NCI-H1436 (cell line): ENCODE measurements around the gene KIF4A.
"Not testable (repeated sequence)": the region's sequence is repeated elsewhere in the genome, so short reads cannot be mapped to it uniquely, and the experiment has no call there.

Source experiments
- DNase-seq: peaks from one replicate; lab custom pipeline; 2025; lab: John Stamatoyannopoulos, UW

Gene KIF4A

DNA sequence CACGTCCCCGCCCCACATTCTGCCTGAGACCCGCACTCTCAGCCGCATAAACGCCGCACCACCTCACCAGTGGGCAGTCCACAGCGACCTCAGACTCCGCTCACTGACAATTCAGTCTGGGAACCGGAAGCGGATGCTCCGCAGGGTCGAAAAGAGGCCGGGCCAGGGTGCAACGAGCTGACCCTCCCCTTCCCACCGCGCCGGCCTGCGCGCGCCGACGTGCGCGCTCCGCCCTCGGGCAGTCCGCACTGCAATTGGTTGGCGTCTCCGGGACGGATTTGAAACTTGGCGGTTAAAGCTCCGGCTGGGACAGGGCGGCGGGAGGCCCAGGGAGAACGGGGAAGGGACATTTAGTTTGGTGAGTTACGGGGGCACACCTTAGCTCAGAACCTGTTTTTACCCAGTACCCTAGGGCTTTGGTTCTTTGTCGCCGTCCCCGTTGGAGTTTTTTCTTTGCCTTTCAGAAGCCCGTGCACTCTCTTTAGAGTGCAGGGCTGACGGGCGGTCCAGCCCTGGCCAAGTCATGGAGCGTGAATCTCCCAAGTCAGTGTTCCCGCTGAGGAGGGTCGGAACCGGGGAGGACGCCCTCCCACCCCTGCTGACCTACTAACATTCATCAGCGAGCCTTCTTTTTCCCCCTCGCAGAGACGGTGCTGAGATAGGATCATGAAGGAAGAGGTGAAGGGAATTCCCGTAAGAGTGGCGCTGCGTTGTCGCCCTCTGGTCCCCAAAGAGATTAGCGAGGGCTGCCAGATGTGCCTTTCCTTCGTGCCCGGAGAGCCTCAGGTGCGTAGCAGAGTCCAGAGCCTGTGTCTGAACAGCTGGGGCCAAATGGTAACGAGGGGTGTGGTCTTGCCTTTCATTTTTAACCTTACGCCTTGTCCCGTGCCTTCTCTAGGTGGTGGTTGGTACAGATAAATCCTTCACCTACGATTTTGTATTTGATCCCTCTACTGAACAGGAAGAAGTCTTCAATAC is at the start of gene KIF4A, which contains the start of gene PDZD11:
TSS of gene KIF4A (plus strand) at position 312 of the 978 bp plus-strand sequence. CDS start at position 667, 355 bp downstream.
TSS of gene PDZD11 (minus strand) at position 135 of the 978 bp plus-strand sequence. CDS start 586 bp downstream, outside the sequence.
- peak; percentile 80 for DNase-seq

DNA sequence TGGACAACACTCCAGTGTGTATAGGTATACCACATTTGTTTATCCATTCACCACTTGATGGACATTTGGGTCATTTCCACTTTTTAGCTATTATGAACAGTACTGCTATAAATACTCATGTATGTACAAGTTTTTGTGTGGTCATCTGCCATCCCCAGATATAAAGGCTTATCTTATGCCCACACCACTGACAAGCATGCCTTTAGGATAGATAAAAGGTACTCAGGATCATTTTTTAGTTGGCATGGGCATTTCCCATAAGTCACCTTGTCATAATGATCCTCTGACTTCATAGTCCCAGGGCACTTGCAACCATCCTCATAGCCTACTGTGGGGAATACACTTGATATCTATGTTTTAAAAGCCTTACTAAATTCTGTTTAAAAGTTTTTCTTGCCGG is 49.2 kb upstream of the KIF4A start:
- no peak for DNase-seq

DNA sequence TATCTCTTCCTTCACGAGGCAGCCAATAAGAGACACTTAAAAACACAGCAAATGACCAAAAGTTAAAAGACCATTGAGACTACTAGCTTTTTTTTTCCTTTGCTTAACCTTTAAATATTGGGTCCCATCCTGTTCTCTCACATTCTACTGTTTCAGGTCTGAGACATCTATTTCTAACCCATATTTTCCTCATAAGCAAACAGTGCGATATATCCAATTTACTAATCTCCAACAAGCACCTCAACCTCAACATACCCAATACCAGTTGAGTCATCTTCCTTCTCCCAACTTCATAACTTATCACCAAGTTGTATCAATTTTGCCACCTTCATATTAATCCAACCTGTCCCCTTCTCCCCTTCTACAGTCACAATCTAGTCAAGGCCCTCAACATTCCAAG is 48.4 kb upstream of the KIF4A start:
- no peak for DNase-seq

- not testable (repeated sequence) for DNase-seq
These were observed 46.3 kb upstream of the KIF4A start for GRCh38 chrX:70243601-70244000.

GRCh38 chrX:70244881-70245280 is 45.0 kb upstream of the KIF4A start:
- no peak for DNase-seq

- DNase-seq: no peak
These were observed 42.7 kb upstream of the KIF4A start for GRCh38 chrX:70247252-70247651.

- DNase-seq: no peak
These were observed 37.4 kb upstream of the KIF4A start for GRCh38 chrX:70252491-70252890.

GRCh38 chrX:70253377-70254062 is 36.4 kb upstream of the KIF4A start:
- DNase-seq: peak; percentile 36

DNA sequence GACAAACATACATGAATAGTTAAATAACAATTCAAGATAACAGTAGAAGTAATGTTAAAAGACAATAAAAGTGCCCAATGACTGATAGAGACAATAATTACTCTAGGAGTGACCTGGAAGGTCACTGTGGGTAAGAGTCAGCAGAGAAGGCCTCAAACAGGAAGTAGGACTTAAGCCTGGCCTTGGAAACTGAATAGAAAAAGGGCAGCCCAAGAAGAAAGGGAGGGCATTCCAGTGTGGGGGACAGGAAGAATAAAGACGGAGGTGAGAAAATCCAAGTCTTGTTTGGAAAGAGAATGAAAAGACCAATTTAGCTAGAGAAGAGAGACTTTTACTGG is 35.9 kb upstream of the KIF4A start:
- DNase-seq: no peak

- DNase-seq: no peak
These were observed 35.0 kb upstream of the KIF4A start for GRCh38 chrX:70254909-70255308.

DNA sequence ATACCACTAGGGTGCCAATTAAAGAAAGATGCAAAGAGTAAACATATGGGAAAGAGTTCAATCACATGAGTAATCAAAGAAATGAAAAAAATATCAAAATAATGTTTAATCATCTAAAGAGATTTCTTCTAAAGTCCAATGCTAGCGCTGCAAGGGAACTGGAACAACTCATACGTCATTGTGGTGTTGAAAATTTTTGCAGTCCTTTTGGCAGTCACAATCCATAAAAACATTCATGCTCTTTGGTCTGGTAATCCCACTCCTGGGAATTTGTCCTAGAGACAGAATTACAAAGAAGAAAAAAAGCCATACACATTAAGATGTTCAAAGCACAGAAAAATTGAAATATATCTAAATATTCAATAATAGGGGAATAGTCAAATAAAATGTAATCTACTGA is 34.5 kb upstream of the KIF4A start:
- no peak for DNase-seq

DNA sequence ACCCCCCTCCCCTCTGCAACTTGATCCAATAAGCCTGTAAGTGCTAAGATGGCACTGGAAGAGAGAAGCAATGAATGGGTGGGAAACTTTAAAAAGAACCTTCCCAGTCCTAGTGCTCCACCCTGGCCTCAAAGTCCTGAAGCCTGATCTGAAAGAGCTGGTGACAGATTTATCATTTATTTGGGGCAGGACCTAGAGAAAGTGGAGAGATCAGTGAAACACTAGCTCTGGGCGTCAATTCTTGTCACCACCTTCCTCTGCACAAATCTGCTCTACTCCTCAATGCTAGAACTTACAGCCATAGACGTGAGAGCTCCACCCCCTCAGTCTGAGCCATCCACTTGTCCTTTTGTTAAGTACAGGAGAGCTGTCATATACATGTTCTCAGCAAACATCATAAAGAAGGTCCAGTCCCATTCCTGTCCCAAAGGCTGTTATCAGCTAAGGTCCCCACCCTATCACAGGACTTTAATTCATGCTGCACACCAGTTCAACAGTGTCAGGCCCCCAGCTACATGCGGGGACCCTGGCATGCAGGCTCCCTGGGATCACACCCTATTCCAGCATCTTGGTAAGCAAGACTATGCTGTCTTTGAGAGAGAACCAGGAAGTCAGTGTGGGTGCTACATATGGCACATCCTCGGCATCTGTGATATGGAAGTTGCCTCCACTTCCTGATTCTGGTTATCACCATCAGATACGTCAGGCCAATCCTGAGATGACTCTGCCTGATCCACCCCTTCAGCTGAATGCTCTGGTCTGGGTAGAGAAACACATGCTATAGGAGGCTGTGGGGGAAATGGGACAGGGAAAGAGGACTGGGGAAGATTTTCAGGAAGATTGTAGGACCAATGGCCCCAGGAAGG is 32.2 kb upstream of the KIF4A start:
- DNase-seq: no peak

DNA sequence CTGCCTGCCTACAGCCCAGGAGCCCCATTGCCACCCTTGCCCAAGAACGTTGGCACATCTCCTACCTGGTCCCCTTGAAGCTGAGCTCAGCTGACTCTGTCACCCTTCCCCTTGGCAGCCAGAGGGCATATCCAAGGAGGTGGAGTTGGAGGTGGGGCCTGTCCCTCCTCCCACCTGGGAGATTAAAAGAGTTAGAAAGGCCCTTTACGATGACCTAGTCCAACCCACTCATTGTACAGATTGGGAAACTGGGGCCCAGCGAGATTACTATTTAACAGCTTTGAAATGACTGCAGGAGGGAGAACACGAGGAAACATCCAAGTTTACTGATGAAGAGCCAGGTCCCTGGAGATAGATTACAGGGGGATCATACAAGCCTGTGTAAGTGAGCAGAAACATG is 29.8 kb upstream of the KIF4A start, which contains the start of gene P2RY4:
TSS of gene P2RY4 (minus strand) at position 101 of the 400 bp plus-strand sequence. CDS start 580 bp downstream, outside the sequence.
- no peak for DNase-seq

DNA sequence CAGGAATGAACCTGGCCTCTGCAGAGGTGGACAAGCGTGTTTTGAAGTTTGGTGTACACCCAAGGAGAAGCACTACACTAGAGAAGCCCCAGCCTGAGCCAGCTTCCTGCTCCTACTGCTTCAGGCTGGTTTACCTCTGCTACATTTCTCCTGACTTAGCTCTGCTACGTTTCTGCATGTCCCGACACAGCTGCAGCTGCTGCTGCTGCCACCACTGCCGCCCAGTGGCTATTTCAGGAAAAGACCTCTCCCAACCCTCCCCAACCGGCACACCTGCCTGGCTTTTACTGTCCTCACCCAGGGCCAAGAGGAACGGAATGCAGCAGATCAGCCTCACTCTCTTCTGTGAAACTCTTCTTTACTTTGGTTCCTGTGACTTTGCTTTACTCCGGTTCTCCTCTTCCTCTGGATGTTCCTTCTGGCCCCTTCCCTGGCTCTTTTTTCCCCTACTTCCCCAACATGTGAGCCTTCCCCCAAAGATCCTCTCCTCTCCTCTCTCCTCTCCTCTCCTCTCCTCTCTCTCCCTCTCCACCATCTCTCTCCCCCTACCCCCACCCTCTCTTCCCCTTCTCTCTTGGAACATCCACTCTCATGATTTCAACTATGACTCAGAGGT is 26.8 kb upstream of the KIF4A start:
- DNase-seq: peak; percentile 68

- no peak for DNase-seq
These were observed 25.1 kb upstream of the KIF4A start for GRCh38 chrX:70264784-70265183.

- DNase-seq: no peak
These were observed 21.9 kb upstream of the KIF4A start, which contains the start of gene ARR3 for GRCh38 chrX:70268034-70268433. Gene ARR3, plus strand, starts transcription at chrX:70268334. Its CDS starts 1,052 bp downstream, at chrX:70269386.

GRCh38 chrX:70274029-70274428 is 15.9 kb upstream of the KIF4A start:
- DNase-seq: not testable (repeated sequence)

DNA sequence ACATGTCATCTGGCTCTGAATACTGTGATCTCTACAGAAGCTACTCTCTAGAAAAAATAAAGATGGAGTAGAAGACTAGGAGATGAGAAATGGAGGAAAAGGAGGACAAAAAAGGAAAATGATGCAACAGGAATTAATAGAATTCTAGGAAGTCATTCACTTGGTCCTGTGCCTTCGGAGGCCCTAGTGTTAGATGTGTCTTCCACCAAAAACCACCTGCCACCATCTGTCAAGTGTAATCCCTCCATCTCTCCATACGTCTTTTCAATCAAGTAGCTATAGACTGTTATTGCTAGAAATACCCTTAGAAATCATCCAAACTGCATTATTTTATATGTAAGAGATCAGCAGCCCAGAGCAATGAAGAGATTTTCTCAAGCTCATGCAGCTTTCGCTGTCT is 10.8 kb upstream of the KIF4A start:
- DNase-seq: no peak

DNA sequence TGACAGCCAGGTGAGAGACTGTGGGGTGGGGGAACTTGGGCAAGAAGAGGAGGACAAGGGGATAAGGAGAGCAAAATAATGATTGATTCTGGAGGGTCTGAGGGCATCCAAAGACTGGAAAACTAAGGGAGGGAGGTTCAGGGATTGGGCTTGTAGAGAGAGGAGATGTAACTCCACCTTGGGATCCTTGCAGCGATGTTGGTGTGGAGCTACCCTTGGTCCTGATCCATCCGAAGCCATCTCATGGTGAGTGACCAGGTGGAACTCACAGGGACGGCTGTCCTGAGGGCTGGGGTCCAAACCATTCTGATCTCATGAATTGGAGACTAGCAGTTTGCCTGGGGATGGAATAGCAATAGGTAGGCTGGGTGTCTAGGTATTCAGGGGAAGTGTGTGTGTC is 9.3 kb upstream of the KIF4A start:
- DNase-seq: no peak

GRCh38 chrX:70281951-70282350 is 8.0 kb upstream of the KIF4A start, which contains the start of gene RAB41:
Gene RAB41, plus strand, starts transcription at chrX:70282172. Its CDS starts 46 bp downstream, at chrX:70282218.
- DNase-seq: no peak

GRCh38 chrX:70289168-70289792 is 624 bp upstream of the KIF4A start:
- no peak for DNase-seq
